Measurements from ENCODE around the gene PEA15.
A peak's percentile ranks its signal among the peaks of the same experiment; 100 is the strongest.

PEA15 gene, protein sequence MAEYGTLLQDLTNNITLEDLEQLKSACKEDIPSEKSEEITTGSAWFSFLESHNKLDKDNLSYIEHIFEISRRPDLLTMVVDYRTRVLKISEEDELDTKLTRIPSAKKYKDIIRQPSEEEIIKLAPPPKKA

DNA sequence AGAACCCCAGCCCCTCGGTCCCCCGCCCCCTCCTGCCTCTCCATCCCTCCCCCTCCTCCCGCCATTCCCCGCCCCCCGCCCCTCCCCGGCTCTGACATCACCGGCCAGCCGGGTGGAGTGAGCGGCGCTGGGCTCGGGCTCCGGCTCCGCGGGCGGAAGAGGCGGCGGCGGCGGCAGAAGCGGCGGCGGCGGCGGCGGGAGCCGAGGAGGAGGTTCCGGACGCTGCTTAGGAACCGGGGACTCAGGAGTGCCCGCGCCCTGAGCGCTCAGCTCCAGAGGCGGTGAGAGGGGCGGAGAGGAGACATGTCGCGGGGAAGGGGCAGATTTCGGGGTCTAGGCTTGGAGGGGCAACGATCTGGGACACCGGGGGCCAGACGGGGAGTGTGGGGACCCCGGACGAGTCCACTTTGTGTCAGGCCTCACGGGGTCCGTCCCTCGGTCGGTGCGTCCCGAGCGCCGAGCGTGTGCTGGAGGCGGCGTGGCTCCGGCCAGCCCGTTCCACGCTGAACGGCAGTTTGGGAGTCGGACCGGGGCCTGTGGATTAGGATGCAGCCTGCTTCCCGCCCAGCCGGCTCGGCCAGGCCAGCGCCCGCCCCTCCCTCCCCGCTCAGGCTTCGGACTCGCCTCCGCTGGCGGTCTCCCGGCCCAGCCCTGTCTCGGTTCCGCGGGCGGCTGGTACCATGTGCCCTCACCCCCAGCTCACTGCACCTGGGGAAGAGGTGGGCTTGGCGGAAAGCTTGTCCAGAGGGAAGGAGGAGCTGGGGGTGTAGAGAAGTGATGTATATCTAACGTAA, at the start of gene PEA15:
Gene PEA15, plus strand, starts transcription at position 143 of the 794 bp plus-strand sequence. CDS start 6,161 bp downstream, outside the sequence.
- peak; percentile 81 for DNase-seq

DNA sequence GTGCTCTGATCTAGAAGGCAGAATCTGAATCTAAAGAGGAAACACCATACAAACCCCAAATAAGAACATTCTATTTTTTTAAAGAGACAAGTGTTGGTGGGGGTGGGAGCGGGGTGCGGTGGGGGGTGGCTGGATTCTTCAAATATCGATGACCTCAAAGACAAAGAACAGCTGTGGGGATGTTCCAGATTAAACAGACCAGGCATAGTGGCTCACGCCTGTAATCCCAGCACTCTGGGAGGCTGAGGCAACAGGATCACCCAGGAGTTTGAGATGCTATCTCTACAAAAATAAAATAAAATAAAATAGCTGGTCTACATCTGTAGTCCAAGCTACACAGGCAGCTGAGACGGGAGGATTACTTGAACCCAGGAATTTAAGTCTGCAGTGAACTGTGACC, 48.8 kb upstream of the PEA15 start:
- DNase-seq = no peak

DNA sequence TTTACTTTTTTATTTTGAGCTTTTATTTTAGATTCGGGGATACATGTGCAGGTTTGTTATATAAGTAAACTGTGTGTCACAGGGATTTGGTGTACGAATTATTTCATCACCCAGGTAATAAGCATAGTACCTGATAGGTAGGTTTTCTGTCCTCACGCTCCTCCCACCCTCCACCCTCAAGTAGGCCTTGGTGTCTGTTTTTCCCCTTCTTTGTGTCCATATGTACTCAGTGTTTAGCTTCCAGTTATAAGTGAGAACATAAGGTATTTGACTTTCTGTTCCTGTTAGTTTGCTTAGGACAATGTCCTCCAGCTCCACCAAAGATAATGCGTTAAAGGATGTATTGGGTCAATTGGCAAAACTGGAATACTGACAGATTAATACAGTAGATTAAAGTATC, 48.0 kb upstream of the PEA15 start:
- DNase-seq = no peak

DNA sequence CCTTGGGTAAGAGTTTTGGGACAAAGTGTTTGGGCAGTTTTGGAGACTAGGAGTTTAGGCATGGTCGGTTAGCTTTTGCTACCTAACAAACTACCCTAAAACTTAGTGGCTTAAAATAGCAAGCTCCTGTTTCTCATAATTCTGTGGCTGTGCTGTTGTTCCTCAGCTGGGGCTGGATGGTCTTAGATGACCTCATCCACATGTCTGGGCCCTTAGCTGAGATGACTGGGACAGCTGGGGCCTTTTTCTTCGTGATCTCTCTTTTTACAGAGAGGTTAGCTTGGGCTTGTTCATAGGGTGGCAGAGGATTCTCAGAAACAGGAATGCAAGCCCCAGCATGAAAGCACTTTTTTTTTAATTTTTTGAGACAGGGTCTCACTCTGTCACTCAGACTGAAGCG, 47.2 kb upstream of the PEA15 start:
- no peak for DNase-seq

DNA sequence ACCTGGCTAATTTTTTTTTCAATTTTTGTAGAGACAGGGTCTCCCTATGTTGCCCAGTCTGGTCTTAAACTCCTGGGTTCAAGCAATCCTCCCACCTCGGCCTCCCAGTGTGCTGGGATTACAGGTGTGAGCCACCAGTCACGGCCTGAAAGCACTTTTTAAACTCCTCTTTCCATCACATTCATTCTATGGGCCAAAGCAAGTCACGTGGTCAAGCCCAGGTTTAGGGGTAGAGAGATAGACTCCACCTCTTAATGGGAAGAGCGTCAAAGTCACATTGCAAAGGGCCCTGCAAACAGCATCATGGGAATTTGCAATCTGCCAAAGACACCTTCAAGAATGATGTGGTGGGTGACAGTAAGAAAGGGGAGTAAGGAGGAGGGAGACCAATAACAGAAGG, 46.6 kb upstream of the PEA15 start:
- DNase-seq = no peak

DNA sequence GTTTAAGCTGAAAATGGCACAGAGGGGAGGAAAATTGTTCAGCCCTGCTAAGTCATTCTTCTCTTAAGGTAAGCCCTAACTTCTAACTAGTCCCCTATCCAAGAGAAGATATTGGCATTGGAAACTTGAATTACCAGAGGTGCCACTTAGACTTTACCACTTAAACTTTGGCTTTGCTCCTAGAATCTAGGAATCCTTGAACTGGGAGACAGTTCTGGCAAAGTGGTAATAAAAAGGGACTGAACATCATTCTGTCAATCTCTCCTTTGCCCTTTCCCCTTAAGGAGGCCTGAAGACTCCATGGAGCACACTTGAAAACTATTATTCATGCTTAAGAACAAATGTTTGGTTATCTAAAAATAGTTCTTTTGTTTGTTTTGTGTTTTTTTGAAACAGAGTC, 45.3 kb upstream of the PEA15 start:
- no peak for DNase-seq

DNA sequence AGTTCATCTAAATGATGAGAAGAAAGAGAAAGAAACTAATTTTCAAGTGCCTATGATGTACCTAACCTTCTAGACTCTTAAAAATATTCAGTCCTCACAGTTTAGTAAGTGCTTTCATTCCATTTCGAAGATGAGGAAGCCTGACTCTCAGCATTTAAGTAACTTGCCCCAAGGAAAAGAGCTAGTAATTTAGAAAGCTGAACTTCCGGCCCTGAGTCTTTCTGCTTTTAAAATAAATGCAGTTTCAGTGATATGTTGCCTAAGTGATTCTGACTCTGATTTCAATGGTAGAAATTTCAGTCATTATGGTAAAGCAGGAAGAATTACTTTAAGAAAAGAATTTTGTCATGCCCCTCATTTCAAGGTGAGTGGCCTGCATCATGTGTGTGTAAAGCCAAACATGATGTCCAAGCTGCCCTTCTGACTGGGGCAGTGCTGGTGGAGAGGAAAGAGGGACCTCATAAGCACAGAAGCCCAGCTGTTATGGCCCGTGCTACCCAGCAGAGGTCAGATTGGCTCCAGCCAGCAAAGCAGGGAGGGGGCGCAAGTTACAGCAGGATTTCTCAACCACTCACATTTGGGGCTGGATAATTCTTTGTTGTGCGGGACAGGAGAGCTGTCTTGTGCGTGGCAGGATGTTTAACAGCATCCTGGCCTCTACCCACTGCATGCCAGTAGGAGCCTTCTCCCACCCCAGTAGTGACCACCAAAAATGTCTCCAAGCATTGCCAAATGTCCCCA, 43.0 kb upstream of the PEA15 start:
- DNase-seq = peak; percentile 34

DNA sequence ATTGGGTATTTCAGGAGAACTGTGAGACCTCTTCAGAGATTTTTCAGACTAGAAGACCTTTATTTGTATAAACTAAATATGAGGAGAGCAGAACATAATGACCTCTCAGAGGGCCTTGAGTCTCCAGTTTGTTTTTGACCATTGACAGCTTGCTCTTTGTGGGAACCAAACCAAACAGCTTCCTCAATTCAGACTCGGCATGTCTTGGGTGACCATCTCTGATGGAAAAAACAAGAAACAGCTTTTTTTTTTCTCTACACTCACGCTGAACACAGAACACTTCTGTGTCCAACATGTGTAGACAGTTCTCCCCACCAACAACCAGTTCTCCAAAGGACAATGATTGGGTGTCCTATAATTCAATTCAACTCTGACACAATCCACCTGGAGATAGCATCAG, 42.3 kb upstream of the PEA15 start:
- no peak for DNase-seq

DNA sequence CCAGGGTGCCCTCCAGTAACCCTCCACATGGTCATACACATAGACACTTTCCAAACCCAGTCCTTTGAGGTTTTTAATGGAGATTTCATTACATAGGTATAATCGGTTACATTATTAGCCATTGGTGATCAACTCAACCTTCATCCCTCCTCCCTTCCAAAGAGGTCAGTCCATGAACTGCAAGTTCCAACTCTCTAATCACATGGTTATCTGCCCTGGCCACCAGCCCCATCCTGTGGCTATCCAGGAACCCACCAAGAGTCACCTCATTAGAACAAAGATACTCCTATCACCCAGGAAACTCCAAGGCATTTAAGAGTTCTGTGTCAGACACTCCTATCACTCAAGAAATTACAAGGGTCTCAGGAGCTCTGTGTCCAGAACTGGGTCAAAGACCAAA, 41.6 kb upstream of the PEA15 start:
- DNase-seq = no peak

DNA sequence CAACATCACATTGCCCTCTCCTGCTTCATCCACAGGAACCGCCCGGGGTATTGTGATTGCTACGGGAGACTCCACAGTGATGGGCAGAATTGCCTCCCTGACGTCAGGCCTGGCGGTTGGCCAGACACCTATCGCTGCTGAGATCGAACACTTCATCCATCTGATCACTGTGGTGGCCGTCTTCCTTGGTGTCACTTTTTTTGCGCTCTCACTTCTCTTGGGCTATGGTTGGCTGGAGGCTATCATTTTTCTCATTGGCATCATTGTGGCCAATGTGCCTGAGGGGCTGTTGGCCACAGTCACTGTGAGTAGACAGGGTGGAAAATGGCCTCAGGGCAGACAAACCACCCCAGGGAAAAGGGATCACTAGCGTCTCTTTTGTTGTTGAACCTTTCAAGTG, 41.1 kb upstream of the PEA15 start:
- no peak for DNase-seq

DNA sequence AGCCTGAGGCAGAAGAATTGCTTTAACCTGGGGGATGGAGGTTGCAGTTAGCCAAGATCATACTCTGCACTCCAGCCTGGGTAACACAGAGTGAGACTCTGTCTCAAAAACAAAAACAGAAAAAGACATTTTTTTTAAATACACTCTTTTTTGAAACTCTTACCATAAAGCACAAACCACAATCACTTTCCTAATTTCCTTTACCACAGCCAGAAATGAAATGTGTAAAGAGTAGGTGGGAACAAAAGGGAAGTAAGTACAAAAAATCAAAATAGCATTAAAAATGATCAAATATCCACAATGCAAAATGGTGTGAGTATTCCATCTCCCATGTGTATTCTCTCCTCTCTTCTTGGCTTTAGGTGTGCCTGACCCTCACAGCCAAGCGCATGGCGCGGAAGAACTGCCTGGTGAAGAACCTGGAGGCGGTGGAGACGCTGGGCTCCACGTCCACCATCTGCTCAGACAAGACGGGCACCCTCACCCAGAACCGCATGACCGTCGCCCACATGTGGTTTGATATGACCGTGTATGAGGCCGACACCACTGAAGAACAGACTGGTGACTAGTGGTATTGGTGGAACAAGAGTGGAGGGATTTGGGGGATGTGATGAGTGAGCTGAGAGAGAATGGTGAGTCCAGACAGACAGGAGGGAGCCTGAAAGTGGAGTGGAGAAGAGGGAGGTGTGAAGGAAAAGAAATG, 38.9 kb upstream of the PEA15 start:
- no peak for DNase-seq

DNA sequence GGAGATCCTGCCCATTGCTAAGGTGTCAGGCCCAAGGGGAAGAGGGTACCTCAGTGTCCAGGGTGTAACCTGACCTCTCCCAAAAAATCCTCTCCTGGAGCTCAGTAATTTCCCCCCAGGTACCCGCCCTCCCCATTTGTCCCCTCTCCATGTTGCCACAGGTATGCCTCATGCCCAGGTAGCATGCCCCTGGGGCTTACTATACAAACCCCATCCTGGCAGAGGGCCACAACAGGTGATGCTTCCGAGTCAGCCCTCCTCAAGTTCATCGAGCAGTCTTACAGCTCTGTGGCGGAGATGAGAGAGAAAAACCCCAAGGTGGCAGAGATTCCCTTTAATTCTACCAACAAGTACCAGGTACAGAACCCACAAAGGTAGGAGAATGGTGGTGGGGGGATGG, 38.1 kb upstream of the PEA15 start:
- DNase-seq = no peak

DNA sequence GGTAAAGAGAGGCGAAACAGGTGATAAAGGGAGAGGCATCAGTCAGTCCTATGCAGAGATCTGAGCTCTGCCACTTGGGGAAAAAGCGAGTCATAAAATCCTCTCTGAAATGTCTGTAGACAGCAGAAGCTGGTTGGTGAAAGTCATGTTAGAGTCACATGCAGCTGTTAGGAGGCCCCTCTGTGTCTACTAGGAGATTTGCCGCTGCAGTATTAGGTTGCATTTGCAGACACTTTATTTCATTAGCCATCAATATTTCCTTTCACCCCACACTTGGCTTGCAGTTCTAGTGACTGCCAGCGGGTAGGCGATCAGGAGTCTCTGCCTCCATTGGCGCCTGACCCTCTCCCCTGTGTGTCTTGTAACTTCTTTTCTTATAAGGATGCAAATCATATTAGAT, 37.6 kb upstream of the PEA15 start:
- peak; percentile 21 for DNase-seq

DNA sequence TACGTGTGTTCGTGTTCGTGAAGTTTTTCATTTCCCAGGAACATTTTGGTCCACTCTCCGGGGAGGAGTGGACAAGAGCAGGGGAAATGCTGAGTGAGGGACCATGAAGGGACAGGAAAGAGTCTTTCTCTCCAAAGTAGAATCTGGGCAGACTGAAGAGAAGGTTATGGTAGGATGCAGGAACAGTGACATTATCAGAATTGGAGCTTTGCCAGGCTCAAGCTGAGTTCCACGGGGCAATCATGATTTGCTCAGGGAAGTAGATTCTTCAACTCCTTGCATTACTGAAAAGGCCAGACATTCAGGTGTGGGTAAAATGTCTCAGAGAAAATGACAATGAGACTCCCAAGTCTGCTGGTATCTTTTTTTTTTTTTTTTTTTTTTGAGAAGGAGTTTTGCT, 37.2 kb upstream of the PEA15 start:
- no peak for DNase-seq

DNA sequence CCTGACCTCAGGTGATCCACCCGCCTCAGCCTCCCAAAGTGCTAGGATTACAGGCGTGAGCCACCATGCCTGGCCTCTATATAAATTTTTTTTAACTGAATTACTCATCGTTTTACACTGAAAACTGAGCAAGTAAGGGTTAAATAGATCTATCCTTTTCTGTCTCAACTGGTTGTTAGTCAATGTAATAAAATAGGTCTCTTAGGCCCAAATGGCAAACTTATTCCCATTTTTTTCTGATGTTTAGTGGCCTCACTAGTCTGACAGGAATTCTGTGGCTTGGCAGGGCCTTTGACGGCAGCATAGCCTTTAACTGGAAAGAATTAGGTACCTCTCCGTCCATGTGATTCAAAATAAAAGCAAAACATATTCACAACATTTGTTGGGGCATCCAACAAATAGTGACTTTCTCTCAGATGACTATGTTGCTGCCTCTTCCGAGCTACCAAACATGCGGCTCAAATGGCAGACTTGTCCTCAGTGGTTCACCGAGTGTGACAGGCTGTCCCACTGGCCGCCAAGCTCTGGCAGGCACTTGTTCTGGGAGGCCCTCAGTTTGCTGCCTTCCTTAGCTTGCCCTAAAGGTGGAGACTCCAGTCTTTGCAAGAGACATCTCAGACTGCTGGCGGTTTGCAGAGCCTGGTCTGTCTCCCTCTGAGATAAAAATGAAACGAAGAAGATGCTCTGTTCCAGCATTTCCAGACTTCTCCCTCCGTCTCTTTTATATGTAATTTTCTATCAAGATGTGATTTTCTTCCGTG, 36.4 kb upstream of the PEA15 start:
- no peak for DNase-seq

DNA sequence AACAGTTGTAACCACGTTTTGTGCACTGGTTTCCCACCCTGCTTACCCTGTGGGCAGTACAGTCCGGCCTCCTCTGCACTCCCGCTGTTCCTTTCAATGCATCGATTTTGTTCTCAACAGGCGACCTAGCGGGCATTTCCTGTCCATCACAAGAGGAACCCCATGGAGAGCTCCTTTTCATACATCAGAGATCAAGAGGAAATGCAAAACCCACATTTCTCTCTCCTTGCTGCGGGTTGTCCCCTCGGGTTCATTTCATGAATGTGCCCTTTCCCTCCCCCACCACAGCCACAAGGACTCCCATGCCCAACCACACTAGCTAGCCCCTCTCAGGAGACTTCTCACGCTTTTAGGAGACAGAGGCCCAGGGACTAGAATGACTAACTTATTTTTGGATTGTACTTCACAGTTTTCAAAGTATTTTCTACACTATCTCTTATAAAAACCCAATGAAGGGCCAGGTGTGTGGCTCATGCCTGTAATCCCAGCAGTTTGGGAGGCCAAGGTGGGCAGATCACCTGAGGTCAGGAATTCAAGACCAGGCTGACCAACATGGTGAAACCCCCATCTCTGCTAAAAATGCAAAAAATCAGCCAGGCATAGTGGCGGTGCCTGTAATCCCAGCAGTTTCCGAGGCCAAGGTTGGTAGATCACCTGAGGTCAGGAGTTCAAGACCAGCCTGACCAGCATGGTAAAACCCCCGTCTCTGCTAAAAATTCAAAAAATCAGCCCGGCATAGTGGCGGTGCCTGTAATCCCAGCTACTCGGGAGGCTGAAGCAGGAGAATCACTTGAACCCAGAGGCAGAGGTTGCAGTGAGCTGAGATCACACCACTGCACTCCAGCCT, 35.4 kb upstream of the PEA15 start:
- peak; percentile 47 for DNase-seq

DNA sequence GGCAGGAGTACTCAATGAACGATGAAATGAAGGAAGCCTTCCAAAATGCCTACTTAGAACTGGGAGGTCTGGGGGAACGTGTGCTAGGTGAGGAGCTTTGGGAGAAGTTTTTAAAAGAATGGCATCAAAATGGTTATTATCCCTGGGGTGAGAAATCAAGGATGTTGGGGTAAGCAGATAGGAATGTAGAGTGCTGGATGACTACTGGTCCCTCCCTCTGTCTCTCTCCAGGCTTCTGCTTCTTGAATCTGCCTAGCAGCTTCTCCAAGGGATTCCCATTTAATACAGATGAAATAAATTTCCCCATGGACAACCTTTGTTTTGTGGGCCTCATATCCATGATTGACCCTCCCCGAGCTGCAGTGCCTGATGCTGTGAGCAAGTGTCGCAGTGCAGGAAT, 33.8 kb upstream of the PEA15 start:
- DNase-seq = no peak

DNA sequence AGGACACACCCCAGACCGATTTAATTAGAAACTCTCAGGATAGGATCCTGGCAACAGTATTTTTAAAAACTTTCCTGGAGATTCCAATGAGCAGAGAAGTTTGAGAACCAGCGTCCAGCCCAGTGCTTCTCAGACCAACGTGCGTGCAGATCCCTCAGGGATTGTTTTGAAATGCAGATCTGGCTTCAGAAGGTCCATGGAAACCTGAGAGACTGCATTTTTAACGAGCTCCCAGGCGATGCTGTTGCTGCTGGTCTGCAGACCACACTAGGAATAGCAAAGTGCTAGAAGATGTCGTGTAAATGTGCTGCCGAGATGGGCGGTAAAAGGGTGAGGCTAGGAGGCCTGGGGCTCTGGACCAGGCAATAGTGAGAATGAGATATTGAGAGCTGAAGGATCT, 33.2 kb upstream of the PEA15 start:
- DNase-seq = no peak

DNA sequence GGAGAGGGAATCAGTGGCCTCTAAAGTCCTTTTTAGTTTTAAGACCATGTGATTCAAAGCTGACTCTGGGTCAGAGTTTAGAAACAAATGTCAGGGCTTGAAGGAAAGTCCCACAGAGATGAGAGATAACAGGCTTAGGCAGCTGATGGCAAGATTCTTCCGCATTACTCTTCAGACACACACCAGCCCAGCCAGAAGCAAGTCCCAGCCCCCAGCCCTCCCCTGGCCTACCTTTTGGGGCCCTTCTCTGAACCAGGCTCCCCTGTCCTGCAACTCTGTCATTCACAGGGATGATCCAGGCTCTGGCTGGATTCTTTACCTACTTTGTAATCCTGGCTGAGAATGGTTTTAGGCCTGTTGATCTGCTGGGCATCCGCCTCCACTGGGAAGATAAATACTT, 28.0 kb upstream of the PEA15 start:
- no peak for DNase-seq

DNA sequence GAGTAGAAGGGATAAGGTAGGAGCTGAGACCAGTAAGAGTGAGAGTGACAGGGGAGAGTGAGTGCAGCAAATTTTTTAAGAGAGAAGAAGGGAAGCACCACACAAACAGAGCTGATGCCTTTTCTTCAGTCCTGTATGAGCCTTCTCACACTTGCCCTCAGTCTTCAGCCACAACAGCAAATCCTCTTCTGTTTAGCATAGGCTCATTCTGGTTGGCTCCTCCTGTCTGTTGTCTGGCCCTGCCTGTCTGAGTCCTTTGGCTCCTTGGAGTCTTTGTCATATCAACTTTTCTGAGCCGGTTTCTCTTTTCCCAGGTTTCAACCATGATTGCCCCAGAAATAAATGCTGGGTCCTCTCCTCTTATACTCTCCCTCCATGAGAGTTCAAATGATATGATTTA, 27.5 kb upstream of the PEA15 start:
- no peak for DNase-seq

DNA sequence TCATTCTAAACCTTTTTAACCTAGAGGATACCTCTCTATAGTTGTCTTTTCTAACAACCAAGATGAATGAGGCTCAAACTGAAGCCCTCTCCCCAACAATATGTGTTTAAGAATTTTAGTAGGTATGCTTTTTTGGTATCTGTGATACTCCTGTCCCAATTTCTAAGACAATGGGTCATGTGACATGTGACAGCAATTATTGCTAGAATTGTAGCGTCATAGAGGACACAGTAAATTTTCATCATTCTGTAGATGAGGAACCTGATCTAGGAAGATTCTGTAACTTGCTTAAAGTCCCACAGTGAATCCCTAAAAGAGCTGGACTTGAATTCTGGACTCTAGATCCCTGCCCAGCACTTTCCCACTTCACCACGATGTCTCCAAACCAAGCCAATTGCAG, 26.5 kb upstream of the PEA15 start:
- no peak for DNase-seq

DNA sequence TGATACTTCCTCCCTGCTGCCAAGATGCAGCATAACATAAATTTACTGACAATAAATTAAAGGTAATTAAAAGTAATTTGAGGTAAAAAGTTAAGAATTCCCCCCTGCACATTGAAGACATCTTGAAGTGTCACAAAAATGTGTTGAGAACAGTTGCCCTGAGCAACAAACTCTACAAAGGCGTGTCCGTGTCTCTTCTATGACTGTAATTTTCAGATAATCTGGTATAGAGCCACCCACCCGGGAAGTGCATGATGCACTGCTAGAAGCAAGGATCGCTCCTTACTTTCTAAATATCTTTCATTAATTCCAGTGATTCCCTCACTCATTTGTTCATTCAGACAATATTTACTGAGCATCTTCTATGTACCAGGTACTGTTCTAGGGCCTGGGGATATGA, 25.8 kb upstream of the PEA15 start:
- no peak for DNase-seq
